Peyer's patch (tissue), 4 donors: Measurements from ENCODE around the gene RAPGEF1. TPM values are rescaled to one million over a fixed set of nuclear protein-coding genes. Genes with fewer than 3 reads are reported as not detected.

Experiments used
- DNase-seq, 3 donors: peaks; one replicate each; pipeline ENCODE4 v3.0.0-alpha.2; 2017 to 2019
- H3K27ac ChIP-seq, 4 donors: fragments of 200-600 bp; sonication (generic); one replicate each; pipeline ENCODE4 v1.5.1; 2016 to 2019
- H3K27me3 ChIP-seq, 2 donors: fragments of 200-600 bp; sonication (generic); one replicate each; pipeline ENCODE4 v1.5.1; 2019
- H3K36me3 ChIP-seq, 3 donors: fragments of 200-600 bp; sonication (generic); one replicate each; pipeline ENCODE4 v1.5.1; 2016 to 2019
- H3K4me1 ChIP-seq, 4 donors: fragments of 200-600 bp; sonication (generic); one replicate each; pipeline ENCODE4 v1.5.1; 2016 to 2019
- H3K4me3 ChIP-seq, 4 donors: fragments of 200-600 bp; sonication (generic); 1 replicate in 3 of 4; 2 replicates in 1 of 4; pipeline ENCODE4 v1.5.1; 2016 to 2019; ENCODE audit warnings: mild to moderate bottlenecking in 1 of 4
- H3K9me3 ChIP-seq, 4 donors: fragments of 200-600 bp; sonication (generic); one replicate each; pipeline ENCODE4 v1.5.1; 2016 to 2019; ENCODE audit warnings: mild to moderate bottlenecking in 1 of 4
- CTCF ChIP-seq, 6 experiments: fragments of 450-650 bp in 4 of 6; fragments of 200-600 bp in 2 of 6; sonication (generic) in 1 of 6; IDR thresholded peaks; one replicate each; pipeline ENCODE4 v1.5.1; 2017 to 2019; ENCODE audit warnings: antibody characterized with exemption in 6 of 6, mild to moderate bottlenecking in 3 of 6, moderate library complexity in 1 of 6
- POLR2A ChIP-seq, 2 donors: fragments of 450-650 bp; IDR thresholded peaks; one replicate each; pipeline ENCODE4 v1.5.1; 2017; ENCODE audit warnings: antibody characterized with exemption in 2 of 2, mild to moderate bottlenecking in 2 of 2, moderate library complexity in 2 of 2
- total RNA-seq, 4 donors: library from RNA; depleted of rRNA; stranded (reverse); fragments of >200 nt; gene quantifications; one replicate each; pipeline ENCODE4 v1.1.0, GENCODE V29; 2016

RAPGEF1 gene
- total RNA-seq, 4 donors from 2014 or later, result 51.7 to 182 (median 70.7) TPM

- DNase-seq, result no peak
- Histone ChIP-seq H3K4me1 (peaks cover 0 to 9% (median 3%) of the 10 kb centered on the region in 4 donors), H3K27ac (no peak overlapping the region), H3K4me3 (no peak overlapping the region), H3K9me3 (no peaks in the 10 kb centered on the region), H3K27me3 (no peaks in the 10 kb centered on the region), H3K36me3 (peaks cover 0 to 71% (median 0%) of the 10 kb centered on the region in 3 donors)
- TF ChIP-seq CTCF (IDR thresholded peaks at IDR 0.05), result no peak
These were observed 121.1 kb downstream of the RAPGEF1 start for GRCh38 chr9:131618785-131619184.

- peaks cover 0 to 71% (median 0%) of the 10 kb centered on the region in 3 donors for H3K36me3 ChIP-seq
These were observed 121.8 kb downstream of the RAPGEF1 start for GRCh38 chr9:131618071-131618479.

GRCh38 chr9:131617611-131618010 is 122.3 kb downstream of the RAPGEF1 start:
- peaks cover 0 to 9% (median 3%) of the 10 kb centered on the region in 4 donors for H3K4me1 ChIP-seq
- no peak overlapping the region for H3K27ac ChIP-seq
- no peak overlapping the region for H3K4me3 ChIP-seq
- DNase-seq, result no peak
- no peaks in the 10 kb centered on the region for H3K9me3 ChIP-seq
- TF ChIP-seq POLR2A (IDR thresholded peaks at IDR 0.05), result no peak
- no peak for TF ChIP-seq CTCF (IDR thresholded peaks at IDR 0.05)
- no peaks in the 10 kb centered on the region for H3K27me3 ChIP-seq
- peaks cover 0 to 75% (median 0%) of the 10 kb centered on the region in 3 donors for H3K36me3 ChIP-seq

More at GRCh38 chr9:131618071-131618479, 121.8 kb downstream of the RAPGEF1 start:
- H3K27ac ChIP-seq, result no peak overlapping the region
- DNase-seq, result no peak
- H3K27me3 ChIP-seq, result no peaks in the 10 kb centered on the region
- no peak overlapping the region for H3K4me3 ChIP-seq
- no peak for TF ChIP-seq POLR2A (IDR thresholded peaks at IDR 0.05)
- no peak for TF ChIP-seq CTCF (IDR thresholded peaks at IDR 0.05)
- H3K4me1 ChIP-seq, result peaks cover 0 to 9% (median 3%) of the 10 kb centered on the region in 4 donors
- no peaks in the 10 kb centered on the region for H3K9me3 ChIP-seq

- H3K4me1 ChIP-seq, result peaks cover 0 to 7% (median 3%) of the 10 kb centered on the region in 4 donors
- no peaks in the 10 kb centered on the region for H3K27me3 ChIP-seq
- TF ChIP-seq CTCF (IDR thresholded peaks at IDR 0.05), result no peak
- TF ChIP-seq POLR2A (IDR thresholded peaks at IDR 0.05), result no peak
- H3K4me3 ChIP-seq, result no peak overlapping the region
- no peak for DNase-seq
- peaks cover 0 to 74% (median 0%) of the 10 kb centered on the region in 3 donors for H3K36me3 ChIP-seq
- no peak overlapping the region for H3K27ac ChIP-seq
- no peaks in the 10 kb centered on the region for H3K9me3 ChIP-seq
These were observed 122.8 kb downstream of the RAPGEF1 start for GRCh38 chr9:131616983-131617604.

DNA sequence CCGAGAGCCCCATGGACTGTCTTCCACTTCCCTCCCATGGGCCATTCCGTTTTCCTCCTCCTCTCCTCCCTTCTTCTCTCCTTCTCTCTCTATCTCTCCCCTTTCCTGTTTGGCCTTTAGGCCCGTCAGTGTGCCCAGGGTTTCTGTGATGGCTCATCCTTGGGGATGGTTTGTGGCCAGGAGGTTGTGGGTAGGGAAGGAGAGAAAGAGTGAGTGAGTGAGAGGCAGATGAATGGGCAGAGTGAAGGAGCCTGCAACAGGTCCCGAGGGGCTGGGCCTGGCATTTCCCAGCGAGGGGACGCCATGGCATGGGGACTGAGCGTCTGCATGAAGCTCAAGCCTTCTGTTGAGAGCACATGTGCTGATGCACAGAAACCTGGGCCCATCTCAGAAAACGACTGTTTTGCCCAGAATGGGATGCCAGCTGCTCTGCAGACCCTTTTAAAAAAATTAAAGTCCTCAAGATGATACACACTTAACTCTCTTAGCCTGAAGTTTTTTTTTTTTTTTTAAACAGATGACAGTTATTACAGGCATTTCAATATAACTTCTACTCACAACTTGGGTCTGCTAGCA is 125.4 kb downstream of the RAPGEF1 start:
- Histone ChIP-seq H3K27ac (no peak overlapping the region), H3K27me3 (no peaks in the 10 kb centered on the region), H3K4me1 (peaks cover 0 to 8% (median 0%) of the 10 kb centered on the region in 4 donors), H3K9me3 (no peaks in the 10 kb centered on the region), H3K36me3 (peaks cover 0 to 62% (median 0%) of the 10 kb centered on the region in 3 donors), H3K4me3 (no peak overlapping the region)
- no peak for DNase-seq
- no peak for TF ChIP-seq POLR2A (IDR thresholded peaks at IDR 0.05)
- no peak for TF ChIP-seq CTCF (IDR thresholded peaks at IDR 0.05)
